Forelimb muscle (tissue), 1 donor: ENCODE data around the gene ELMO1. TPM values are rescaled to one million over a fixed set of nuclear protein-coding genes. Genes with fewer than 3 reads are reported as not detected.

Experiments used
- DNase-seq: peaks from one replicate; pipeline ENCODE4 v3.0.0-alpha.2; 2013; ENCODE audit warnings: low read depth
- polyA plus RNA-seq: library from polyadenylated mRNA; unstranded; fragments of 120-200 nt; gene quantifications from one replicate; pipeline ENCODE4 v1.2.1, GENCODE V29; 2013; ENCODE audit not compliant: insufficient read length

Gene ELMO1
- polyA plus RNA-seq, 1 donor, result 24.5 TPM

- no peak for DNase-seq
These were observed 178.8 kb downstream of the ELMO1 start for GRCh38 chr7:37269711-37270508.

GRCh38 chr7:37267251-37267650 lies 181.4 kb downstream of the ELMO1 start:
- DNase-seq, result no peak

DNA sequence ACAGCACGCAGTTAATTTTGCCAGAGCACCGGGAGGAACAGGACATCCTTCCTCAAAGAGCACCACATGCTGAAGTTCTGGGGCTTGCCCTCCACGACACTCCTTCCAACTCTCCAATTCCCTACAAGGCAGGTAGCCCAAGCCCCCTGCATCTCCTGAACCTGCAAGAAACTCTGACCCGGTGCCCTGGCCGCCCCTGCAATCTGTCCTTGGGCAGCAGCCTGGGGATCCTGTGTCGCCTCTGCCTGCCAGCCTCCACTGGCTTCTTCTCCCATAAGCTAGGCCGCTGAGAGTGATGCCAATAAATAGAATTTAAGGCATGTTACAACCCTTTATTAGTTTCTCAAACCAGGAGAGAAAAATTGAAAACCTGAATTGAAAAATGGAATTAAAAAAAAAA lies 182.8 kb downstream of the ELMO1 start:
- DNase-seq, result no peak

GRCh38 chr7:37265006-37265405 lies 183.7 kb downstream of the ELMO1 start:
- no peak for DNase-seq

DNA sequence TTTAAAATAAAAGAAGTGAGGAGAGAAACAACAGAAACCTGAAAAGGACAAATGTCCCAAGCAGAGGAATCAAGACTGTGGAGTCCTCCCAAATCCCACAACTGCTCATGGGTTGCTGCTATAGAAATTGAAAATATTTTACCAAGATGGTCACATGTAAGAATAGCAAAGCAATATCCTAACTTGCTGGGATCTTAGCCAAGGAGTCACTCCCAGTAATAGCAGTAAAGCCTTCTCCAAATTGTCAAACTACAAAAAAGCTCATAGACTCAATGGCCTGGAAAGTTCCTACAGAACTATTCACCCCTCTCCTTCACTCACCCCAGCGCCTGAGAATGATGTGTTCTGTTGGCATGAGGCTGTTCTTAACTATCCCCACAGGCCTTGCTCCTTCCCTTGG lies 186.5 kb downstream of the ELMO1 start:
- no peak for DNase-seq

DNA sequence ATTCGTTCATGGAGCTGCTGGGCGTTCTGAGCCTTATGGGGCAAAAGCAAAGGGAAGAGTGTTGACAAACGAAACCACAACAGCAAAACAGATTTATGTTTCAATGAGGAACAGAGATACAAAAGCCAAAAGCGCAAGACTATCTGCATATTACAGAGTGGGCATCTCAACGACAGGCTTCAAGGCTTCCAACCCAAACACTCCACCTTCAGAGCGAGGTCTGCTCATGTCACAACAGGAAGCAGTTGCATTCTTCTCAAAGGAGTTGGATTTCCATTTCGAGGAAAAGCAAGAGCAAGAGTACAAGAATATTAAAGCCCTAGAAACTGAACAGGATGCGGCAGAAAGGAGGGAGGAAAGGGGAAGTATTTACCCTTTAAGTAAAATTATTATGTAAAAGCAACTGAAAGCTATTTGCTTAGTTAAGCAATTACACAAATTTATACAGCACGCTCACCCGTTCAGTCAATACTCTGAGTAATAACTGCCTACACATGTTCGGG lies 189.3 kb downstream of the ELMO1 start:
- DNase-seq, result no peak

DNA sequence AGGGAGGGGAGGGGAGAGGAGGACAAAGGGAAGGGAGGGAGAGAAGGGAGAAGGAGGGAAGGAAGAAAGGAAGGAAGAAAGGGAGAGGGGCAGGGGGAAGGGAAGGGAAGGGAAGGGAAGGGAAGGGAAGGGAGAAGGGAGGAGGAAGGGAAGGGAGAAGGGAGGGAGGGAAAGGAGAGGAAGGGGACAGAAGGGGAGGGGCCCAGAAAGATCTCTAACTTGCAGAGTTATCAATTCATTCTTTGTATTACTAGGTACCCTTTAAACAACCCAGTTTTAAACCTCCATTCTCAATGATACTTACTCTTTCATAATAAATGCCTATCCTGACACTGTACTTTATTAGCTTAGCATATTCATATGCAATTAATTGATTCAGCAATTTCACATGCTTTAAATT lies 192.0 kb downstream of the ELMO1 start:
- no peak for DNase-seq

GRCh38 chr7:37255327-37255944 lies 193.2 kb downstream of the ELMO1 start:
- no peak for DNase-seq

DNA sequence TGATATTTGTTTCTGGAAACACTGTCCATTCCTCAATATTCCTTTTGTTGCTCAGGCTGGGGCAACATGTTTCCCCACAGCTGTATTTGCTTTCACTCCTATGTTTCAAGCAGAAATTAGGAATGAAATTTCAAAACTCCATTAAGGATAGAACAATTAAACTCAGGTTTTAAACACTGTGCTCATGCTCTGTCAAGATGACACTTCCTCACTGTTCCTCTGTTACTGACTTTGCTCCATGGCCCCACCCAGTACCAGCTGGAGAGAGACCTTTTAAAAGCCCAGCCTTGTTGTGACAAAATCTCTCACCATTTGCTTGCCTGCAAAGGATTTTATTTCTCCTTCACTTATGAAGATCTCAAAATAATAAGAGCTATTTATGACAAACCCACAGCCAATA lies 197.4 kb downstream of the ELMO1 start:
- no peak for DNase-seq

- DNase-seq, result peak; percentile 52
These were observed 199.4 kb downstream of the ELMO1 start for GRCh38 chr7:37249240-37249639.

DNA sequence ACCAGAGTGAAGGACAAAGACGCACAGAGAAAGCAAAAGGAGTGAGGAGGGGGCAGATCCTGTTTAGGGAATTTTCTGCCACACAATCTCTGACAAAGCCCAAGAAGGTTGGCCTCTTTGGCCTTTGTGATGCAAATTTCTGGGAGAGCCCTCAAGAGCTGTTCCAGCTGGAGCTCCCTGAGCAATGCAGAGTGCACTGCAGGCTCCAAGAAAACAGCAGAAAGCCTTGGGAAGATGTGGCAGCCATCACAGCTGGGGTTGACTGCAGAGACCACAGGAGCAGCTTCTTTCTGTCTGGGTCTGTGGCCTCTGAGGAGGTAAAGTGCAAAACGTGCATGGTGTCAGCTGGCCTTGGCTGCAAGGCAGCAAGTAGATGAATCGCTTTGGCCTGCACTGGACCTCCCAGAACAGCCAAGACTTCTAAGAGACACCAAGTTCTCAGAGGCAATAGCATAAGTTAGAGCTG lies 200.2 kb downstream of the ELMO1 start:
- peak; percentile 46 for DNase-seq

DNA sequence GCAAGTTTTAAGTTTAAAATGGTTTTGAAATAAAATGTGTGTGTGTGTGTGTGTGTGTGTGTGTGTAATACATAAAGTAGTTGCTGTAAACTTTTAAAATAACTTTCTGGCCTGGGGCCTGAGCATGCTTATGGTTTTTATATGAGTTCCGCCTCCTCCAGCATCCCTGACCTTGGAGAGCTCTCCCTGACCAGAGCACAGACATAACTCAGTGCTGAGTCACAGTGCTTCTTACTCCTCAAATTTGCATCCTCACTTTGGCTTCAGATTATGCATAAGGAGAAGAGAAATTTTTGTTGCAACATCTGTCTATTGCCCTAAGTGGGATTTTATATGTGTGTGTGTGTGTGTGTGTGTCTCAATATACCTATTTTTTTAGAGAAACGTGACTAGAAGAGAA lies 200.8 kb downstream of the ELMO1 start:
- peak; percentile 81 for DNase-seq

- no peak for DNase-seq
These were observed 203.1 kb downstream of the ELMO1 start for GRCh38 chr7:37245590-37245989.

DNA sequence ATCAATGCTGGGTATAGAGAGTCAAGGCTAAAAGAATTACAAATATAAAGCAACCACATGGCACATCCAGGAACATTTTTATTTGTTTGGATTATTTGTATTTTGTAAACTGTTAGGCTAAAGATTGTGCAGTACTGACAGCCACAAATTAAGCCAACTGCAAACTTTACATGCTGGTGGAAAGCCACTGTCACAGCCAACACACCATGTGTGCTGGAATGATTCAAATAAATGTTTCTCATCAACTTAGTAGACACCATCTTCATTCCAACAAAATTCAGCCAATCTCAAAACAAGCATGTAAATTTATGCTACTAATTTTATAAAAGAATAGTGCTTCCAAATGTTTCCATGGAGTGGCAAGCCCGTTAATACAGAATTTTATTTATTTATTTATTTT lies 211.8 kb downstream of the ELMO1 start:
- no peak for DNase-seq

GRCh38 chr7:37235813-37236212 lies 212.9 kb downstream of the ELMO1 start:
- no peak for DNase-seq

- DNase-seq, result no peak
These were observed 213.7 kb downstream of the ELMO1 start for GRCh38 chr7:37234928-37235327.

DNA sequence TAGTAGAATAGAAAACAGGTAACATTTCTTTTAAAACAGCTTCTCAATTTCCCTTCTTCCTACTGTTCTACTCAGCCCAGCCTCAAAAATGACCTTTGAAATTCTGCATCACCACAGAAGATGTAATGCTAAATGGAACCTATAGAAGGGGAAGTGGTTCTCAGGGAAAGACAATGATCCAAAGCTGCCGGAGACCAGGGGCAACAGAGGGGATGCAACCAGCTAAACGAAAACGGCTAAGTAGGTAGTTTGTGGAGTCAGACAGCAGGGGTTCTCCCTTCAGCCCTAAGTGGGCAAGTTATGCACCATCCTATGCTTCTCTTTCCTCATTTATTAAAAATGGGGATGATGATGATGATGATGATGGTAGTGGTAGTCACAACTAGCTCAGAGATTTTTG lies 214.3 kb downstream of the ELMO1 start:
- no peak for DNase-seq

GRCh38 chr7:37231613-37232012 lies 217.1 kb downstream of the ELMO1 start:
- DNase-seq, result no peak

DNA sequence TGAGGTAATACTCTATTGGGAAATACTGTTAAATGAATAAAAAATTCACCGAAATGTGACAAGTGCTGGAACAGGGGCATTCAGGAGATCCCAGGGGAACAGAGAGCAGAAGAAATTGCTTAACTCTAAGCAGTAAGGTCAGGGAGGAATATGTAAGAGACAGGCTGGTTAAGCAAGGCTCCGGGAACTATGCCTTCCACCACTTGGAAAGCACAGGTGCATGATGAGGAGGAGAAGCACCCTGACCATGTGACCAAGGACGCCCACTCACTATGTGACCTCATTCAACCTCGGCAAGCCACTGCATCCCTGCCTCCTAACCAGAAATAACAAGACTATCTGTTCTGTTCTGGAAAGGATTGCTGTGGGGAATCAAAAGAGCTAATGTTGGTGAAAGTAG lies 218.4 kb downstream of the ELMO1 start:
- DNase-seq, result no peak

GRCh38 chr7:37229381-37229780 lies 219.3 kb downstream of the ELMO1 start:
- no peak for DNase-seq

GRCh38 chr7:37225285-37225969 lies 223.2 kb downstream of the ELMO1 start:
- DNase-seq, result no peak

- no peak for DNase-seq
These were observed 223.9 kb downstream of the ELMO1 start for GRCh38 chr7:37224746-37225145.

DNA sequence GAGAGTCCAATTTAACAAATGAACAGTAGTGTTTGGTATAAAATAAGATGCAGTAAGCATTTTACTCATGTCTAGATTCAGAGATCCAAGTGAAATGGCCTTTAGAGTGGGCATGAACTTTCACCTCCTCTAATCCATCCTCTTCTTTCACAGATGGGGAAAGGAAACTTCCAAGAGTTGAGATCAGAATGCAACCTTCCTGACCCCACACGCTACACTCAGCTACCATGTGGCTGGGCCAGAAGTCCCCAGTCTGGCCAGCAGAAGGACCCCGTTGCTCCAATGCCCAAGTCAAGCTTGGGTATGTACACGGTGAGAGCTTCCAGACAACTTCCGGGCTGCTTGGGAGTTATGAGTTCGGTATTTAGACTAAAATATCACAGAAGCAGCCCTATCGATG lies 228.0 kb downstream of the ELMO1 start:
- no peak for DNase-seq
